Peyer's patch (tissue), 4 donors: ENCODE results near the gene AQP12A.

Experiments
- POLR2A ChIP-seq, 2 donors: fragments of 450-650 bp; IDR thresholded peaks; one replicate each; pipeline ENCODE4 v1.5.1; 2017; ENCODE audit warnings: antibody characterized with exemption in 2 of 2, mild to moderate bottlenecking in 2 of 2, moderate library complexity in 2 of 2
- TF ChIP-seq, protein P1 (sequence below), 6 experiments: fragments of 450-650 bp in 4 of 6; fragments of 200-600 bp in 2 of 6; sonication (generic) in 1 of 6; IDR thresholded peaks; one replicate each; pipeline ENCODE4 v1.5.1; 2017 to 2019; ENCODE audit warnings: antibody characterized with exemption in 6 of 6, mild to moderate bottlenecking in 3 of 6, moderate library complexity in 1 of 6

DNA sequence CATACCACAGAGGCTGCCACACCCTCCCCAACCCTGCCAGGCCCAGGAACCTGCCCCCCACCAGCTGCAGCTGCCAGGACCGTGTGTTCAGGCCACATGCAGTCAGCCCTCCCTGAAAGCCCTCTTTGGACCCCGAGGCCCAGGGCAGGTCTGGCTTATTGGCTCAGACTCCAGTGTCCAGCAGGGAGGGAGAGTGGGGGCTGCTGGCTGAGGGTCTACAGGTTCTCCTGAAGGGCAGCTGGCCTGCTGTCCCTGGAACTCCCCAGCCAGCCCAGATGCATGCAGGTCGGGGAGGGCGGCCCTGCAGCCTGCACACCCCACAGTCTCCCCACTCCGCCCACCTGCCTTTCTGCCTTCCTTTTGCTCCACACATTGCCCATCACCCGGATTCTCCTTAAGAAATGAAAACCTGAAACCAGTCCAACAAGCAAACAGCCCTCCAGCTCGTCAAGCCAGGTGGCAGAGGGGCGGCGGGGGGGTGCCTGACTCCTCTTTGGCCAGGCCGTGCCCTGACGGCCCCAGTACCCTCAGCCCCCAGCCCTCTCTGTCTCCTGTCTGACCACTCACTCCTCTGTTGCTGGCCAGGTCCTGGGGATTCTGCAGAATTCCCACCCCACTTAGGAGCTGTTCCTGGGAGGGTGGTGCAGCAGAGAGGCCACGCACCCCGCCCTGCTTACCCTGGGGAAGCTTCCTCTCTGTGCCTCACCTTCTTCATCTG, 48.4 kb upstream of the AQP12A start:
- no peak for TF ChIP-seq POLR2A (IDR thresholded peaks at IDR 0.05)
- TF ChIP-seq, protein P1, sequence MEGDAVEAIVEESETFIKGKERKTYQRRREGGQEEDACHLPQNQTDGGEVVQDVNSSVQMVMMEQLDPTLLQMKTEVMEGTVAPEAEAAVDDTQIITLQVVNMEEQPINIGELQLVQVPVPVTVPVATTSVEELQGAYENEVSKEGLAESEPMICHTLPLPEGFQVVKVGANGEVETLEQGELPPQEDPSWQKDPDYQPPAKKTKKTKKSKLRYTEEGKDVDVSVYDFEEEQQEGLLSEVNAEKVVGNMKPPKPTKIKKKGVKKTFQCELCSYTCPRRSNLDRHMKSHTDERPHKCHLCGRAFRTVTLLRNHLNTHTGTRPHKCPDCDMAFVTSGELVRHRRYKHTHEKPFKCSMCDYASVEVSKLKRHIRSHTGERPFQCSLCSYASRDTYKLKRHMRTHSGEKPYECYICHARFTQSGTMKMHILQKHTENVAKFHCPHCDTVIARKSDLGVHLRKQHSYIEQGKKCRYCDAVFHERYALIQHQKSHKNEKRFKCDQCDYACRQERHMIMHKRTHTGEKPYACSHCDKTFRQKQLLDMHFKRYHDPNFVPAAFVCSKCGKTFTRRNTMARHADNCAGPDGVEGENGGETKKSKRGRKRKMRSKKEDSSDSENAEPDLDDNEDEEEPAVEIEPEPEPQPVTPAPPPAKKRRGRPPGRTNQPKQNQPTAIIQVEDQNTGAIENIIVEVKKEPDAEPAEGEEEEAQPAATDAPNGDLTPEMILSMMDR (IDR thresholded peaks at IDR 0.05) = no peak
